GM18909 (cell line): ENCODE data around the gene C17orf75.

Experiments
- ATAC-seq: cut with Tn5 transposase; IDR thresholded peaks from one replicate; pipeline ENCODE4 v1.9.1; 2021; ENCODE audit warnings: mild to moderate bottlenecking; ENCODE audit not compliant: unreplicated experiment, poor library complexity

Gene C17orf75

DNA sequence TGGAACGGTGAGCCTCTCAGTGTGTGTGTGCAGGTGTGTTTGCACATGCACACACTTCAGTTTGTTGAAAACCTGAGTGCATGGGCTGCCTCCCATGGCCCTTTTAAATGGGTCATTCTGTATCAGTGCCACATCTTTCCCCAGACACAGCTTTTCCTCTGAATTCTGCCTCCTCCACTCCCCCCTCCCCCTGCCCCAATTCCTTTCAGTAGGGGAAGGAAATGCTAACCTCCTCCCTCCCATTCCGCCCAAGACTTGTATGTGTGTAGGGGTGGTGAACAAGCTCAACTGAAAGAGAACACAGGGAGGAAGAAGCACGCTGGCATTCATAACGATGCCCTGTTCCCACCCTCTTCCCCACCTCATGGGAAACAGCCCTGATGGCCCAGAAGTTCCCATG, 34.3 kb downstream of the C17orf75 start:
- ATAC-seq = no peak

DNA sequence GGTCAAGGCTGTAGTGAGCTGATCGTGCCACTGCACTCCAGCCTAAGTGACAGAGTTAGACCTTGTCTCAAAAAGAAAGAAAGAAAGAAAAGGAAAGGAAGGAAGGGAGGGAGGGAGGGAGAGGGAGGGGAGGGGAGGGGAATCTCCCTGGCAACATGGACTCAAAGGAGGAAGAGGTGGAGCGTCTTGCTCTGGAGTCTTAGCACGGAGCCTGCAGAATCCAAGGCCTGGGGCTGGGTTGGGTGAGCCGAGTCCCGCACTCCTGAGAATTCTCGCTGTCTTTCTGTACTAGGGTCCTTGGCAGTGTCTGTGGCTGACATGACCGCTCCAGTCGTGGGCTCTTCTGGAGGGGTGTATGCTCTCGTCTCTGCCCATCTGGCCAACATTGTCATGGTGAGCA, 36.9 kb downstream of the C17orf75 start:
- no peak for ATAC-seq

GRCh38 chr17:32303781-32304288, 38.1 kb downstream of the C17orf75 start:
- ATAC-seq = no peak

DNA sequence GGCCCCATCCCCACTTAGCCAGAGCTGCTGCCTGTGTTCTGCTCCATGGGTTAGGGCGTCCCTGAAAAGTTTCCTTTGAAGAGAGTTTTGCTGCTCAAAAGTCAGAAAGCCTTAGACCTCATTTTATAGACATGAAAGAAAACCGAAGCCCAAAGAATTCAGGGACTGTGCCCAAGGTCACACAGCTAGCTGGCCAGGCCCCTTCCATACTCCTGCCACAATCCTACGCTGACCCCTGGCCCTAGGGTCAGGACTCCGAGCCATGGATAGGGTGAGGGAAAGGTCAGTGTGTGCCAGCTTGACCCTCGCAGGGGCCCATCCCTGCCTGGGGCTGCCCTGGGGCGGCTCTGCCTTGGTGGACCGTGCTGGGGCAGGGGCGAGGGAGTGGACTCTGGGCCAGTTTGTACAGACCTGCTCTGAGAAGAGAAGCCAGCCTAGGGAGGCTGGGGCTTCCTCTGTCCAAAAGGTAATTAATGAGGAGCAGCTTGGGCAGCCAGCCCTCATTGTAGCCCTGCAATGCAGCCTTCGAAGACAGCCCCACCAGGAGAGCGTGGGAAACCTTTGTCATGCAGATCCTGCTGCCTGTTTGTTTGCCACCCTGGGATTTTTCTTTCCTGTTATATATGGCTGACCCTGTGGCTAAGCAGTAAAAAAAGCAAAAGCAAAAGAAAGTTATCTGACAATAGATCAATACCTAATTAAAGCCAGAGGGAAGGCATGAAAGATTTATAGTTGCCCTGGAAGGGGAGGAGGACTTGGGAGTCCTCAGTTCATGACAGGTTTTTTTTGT, 38.9 kb downstream of the C17orf75 start:
- ATAC-seq = no peak

DNA sequence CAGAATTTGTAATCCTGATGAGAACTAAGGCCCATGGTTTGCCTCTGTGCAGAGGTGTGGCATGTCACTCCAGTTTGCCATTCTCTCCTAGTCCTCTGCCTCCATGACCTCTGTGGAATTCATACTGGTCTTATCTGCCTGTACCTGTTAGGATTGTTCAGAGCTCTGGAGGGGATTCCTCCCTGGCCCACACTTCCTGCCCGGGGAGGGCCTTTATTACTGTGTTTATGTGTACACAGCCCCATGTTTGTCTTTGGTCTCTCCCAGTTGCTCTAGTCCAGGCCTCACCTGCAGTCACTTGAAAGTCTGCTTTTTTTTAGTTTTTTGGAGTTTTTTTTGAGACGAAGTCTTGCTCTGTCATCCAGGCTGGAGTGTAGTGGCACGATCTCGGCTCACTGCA, 39.9 kb downstream of the C17orf75 start:
- no peak for ATAC-seq

DNA sequence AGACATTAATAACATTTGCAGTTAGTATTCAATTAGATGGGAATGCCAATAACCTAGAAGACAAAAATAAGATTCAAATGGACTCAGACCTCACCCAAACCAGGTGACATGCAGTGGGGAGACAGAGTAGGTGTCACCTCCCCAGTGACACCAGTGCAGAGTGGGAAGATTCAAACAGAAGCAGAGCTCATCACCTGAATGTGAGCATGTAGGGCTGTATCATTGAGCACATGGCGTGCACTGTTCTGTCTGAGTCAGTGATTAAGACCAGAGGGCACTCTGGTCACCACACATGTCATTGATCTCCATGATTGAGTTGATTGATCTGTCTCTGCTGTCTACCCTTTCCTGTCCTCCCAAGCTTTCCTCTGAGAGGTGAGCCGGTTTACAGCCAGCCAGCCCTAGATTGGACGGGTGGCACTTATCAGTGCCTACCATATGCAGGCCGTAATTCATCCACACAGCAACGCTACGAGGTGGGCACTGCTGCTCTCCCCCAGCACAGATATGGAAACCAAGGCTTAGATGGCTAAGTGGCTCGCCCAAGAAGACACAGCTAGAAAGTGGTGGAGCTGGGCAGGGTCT, 42.3 kb downstream of the C17orf75 start:
- ATAC-seq = no peak

GRCh38 chr17:32298721-32299579, 43.0 kb downstream of the C17orf75 start:
- ATAC-seq = no peak

- ATAC-seq = no peak
Measured at GRCh38 chr17:32298298-32298697, 43.7 kb downstream of the C17orf75 start.

- no peak for ATAC-seq
Measured at GRCh38 chr17:32297860-32298259, 44.1 kb downstream of the C17orf75 start.

GRCh38 chr17:32297424-32297823, 44.5 kb downstream of the C17orf75 start:
- no peak for ATAC-seq

GRCh38 chr17:32292094-32292493, 49.9 kb downstream of the C17orf75 start:
- ATAC-seq = no peak

DNA sequence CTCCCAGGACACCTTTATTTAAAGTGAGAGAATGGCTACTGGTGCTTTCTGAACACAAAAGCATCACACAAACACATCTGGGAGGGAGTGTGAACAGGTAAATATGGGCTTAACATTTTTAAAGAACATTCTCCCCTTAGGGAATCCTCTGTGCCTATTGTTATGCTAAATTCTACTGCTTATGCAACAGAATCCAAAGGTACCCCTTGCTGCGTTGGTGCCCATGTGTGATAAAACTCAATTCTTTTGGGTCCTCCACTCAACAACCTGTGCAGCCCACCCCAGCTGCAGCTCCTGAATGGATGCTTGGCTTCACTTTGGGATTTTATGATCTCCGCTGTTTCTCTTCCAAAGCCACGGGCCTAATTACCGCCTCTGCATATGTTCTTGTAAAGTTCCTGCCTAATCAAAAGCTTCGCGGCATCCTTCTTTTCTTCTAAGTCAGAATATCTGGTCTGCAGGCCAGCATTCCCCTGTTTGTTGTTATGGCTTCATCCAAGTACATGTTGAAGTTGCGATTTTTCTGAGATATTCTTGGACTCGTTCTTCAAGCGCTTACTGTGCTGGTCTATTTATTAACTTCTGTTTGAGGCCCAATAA, 52.4 kb downstream of the C17orf75 start:
- no peak for ATAC-seq

DNA sequence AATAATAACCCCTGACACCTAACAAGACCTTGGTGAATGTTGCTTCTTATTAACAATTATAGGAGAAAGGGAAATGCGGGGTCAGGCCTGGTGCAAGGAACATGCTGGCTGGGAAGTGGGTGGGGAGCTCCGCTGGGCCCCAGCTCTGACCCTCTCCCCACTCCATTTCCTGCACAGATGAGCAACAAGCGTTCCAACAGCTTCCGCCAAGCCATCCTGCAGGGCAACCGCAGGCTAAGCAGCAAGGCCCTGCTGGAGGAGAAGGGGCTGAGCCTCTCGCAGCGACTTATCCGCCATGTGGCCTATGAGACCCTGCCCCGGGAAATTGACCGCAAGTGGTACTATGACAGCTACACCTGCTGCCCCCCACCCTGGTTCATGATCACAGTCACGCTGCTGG, 53.4 kb downstream of the C17orf75 start:
- no peak for ATAC-seq

GRCh38 chr17:32287804-32288511, 54.0 kb downstream of the C17orf75 start:
- no peak for ATAC-seq

DNA sequence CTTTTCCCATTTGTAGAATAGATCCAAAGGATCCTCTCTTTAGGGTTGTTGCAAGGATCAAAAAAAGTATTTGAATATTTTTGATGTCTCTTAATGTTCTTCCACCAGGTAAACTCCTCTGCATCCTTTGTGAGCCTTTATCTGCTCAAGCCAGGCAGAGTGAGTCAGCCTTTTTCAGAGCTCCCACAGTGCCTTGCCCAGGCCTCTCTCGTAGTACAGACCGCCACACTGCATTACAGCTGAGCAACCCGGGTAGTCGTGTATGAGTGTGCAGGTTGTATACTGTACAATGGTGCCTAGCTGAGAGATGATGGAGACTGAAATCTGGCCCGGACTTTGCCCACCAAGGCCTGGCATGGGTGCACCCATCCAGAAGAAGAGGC, 55.5 kb downstream of the C17orf75 start:
- no peak for ATAC-seq

GRCh38 chr17:32285746-32286517, 56.0 kb downstream of the C17orf75 start:
- ATAC-seq = no peak

DNA sequence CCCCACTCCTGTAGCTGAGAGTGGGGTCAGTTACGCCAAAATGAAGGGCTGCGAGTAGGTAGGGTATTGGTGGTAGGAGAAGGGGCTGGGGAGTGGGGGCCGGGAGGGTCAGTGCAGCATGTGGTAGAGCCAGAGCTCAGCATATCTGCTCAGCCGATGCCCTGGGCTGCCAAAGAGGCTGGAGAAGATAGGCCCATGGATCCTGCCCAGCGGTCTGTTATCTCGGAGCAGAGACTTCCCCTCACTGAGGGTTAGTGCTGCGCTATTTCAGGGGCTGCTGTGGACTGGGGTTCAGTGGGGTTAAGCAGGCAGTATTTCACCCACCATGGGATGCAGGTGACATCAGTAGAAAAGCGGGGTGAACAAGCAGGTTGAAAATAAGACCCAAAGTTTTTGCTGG, 56.7 kb downstream of the C17orf75 start:
- no peak for ATAC-seq

DNA sequence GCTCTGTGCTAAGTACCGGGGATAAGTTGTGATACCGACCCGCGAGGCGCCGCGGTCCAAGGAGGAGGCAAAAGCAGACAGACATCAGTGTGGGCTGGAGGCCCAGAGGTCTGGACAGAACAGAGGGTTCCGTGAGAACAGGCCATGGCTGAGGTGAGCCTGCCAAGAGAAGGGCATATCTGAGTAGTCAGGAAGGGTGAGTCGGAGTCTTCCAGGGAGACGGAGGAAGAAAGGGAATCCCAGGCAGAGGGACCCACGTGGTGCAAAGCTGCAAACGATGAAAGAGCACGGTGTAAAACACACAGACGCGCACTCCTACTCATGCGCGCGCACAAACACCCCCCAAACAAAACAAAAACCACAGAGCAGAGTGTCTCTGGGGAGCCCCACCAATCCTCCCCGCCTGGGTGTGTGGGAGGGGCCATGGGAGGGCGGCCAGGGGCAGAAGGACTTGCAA, 58.2 kb downstream of the C17orf75 start:
- no peak for ATAC-seq

GRCh38 chr17:32281011-32281451, 60.9 kb downstream of the C17orf75 start:
- no peak for ATAC-seq
